Stimulated activated CD4-positive, alpha-beta T cell treated with anti-CD3 and anti-CD28 coated beads, Interleukin-4, amount 100 ng/mL, for 48 hours (primary cell): ENCODE data around the gene PIP5KL1.
"Not testable (repeated sequence)": the region's sequence is repeated elsewhere in the genome, so short reads cannot be mapped to it uniquely, and the experiment has no call there.

ENCODE experiments used
- DNase-seq, 2 donors: peaks; one replicate each; pipeline ENCODE4 v3.0.0-alpha.2; 2020; ENCODE audit warnings: low read depth in 2 of 2

Gene PIP5KL1

DNA sequence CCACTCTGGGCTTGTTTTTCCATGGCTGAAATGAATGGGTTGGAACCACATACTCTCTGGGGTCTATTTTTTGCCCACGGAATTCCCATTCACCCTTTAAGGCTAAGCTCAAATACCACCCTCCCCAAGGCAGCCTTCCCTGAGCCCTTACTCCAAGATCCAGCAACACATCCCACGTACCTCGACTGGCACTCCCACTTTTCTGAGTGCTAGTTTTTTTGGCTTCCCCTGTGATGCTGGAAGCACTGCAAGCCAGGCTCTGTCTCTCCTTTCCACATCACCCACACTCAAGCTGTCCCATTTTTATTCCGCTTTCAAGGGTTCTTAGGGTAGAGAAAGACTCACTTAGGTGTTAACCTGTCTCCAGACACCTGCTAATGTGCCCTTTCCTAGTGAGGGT is 37.2 kb downstream of the PIP5KL1 start:
- no peak for DNase-seq

DNA sequence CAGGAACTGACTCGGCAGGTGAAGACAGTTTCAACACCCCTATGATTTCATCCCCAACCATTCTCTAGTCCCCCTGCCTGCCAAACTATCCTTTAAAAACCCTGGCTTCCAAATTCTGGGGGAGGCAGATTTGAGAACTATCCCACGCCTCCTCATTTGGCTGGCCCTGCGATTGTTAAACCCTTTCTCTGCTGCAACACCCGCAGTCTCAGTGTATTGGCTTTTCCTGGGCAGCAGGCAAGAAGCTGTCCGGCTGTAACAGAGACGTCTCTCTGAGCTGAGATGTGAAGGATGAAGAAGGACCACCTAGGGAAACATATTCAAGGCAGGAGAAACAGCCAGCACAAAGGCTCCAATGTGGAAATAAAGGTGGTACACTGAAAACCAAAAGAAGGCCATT is 37.7 kb downstream of the PIP5KL1 start:
- DNase-seq: no peak

DNA sequence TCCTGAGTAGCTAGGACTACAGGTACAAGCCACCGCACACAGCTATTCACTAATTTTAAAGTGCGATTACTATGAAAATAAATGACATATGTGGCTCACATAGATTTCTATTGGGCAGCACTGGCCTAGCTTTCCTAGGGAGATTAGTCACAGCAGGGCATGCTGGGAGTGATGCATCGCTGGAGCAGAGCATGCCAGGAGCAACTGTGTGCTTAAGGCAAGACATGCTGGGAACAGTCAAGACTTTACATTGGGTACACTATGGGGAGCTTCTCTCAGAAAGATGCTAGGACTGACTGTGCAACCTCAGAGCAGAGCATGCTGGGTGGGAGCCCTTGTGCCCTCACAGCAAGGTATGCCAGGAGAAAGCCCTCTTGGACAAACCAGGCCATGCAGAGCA is 40.5 kb downstream of the PIP5KL1 start:
- DNase-seq: no peak

DNA sequence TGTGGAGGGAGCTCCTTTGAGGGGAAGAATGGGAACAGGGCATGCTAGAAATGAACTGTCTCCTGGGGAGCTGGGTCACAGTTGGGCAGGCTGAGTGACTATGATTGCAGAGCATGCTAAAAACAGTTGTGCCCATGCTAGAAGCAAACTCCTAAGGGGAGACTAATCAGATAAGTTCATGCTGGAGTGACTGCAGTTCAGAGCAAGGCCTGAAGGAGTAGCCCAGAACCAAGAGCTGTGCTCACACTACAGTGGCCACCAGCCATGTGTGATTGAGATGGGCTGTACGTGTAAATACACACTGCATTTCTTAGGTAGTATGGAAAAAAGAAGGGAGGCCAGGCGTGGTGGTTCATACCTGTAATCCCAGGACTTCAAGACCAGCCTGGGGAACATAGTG is 42.8 kb downstream of the PIP5KL1 start:
- no peak for DNase-seq

DNA sequence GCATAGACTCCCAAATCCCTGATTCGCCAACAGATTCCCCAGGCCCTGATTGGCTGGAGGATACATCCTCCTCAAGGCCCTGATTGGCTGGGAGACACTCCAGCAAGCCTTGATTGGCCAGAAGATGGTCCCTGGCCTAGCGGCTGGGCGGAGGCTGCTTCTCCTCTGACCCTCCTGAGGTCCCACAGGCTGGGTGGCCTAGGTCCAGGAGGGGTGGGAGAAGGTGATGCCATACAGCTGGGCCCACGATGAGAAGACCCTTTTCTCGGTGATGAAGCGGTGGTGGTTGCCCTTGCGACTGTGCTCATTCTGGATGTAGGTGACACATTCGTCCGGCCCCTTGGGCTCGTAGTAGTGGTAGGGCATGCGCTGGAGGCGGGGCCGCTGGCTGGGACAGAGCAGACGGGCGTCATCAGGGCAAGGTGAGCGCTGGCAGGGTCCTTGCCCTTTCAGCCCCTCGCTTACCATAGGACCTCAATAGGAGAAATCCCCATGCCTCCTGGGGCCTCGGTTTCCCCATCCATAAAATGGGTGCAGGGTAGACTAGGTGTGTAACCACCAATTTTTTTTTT is 44.1 kb downstream of the PIP5KL1 start:
- no peak for DNase-seq

DNA sequence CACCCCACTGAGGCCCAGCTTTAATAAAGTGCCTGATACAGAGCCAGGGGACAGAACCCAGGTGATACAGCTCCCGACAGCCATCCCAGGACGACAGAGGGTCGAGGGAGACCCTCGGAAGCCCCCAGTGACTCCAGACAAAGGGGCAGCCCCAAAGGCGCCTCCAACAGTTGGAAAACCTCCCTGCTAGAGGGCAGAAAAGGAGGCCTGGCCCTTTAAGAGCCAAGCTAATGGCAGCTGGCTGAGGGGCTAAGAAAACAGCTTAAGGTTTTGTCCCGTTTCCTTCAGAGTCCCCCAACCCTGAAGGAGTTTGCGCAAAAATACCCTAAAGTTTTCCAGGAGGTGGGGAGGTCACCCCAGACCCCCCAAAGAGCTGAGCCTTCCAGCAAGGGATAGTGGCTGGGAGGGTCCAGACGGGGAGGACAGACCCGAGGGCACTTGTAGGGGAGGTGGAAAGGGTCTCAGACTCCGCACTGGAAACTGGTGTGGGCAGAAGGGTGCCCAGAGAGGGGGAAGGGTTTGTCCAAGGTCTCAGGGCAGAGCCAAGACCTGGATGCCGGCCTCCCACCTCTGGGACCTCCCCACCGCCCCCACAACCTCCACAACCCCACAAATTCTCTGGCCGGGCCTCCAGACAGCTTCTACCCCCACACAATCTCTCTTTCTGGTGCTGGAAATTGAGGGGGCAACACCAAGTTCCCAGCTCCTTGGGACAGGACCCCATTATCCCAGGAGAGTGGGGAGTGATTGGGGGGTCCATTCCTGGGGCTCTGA is 44.9 kb downstream of the PIP5KL1 start:
- no peak for DNase-seq

DNA sequence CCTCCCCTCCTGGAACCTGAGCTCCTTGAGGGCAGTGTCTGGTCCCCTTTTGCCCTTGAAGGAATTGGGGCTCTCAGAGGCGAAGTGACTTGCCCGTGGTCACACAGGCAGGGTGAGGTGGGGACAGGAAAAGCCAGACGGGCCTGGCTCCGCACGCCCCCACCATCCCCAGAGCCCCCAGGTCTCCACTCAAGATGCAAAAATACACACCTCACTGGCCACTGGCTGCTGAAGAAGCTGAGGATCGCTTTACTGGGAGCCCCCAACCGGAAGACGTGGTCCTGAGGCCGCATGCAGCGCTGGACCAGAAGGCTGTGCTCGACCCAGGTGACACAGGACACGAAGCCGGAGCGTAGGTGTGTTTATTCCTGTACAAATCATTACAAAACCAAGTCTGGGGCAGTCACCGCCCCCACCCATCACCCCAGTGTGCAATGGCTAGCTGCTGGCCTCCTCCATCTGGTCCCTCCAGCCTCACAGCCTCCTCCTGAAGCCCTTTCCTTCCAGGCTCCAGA is 45.5 kb downstream of the PIP5KL1 start:
- DNase-seq: no peak

DNA sequence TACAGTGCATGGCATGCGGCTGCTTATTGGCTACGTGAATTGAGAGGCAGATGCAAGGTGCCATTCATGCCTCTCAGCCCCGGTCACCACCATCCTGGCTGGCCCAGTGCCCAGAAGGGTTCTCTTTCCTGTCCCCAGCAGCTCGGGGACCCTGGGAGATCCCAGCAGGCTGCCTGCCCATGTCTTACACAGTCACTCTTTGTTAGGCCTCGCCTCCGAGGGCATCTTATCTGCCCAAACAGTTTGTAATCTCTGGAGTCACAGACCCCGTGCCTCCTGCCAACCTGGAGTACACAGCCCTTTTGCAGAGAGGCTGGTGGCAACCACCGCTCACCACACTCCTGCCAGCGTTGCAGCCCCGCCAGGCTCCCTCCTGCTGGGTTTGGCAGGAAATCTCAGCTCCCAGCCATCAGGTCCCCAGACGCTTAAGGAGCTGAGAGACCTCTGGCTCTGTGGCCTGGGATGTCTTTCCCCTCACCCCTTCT is 46.1 kb downstream of the PIP5KL1 start:
- DNase-seq: no peak

DNA sequence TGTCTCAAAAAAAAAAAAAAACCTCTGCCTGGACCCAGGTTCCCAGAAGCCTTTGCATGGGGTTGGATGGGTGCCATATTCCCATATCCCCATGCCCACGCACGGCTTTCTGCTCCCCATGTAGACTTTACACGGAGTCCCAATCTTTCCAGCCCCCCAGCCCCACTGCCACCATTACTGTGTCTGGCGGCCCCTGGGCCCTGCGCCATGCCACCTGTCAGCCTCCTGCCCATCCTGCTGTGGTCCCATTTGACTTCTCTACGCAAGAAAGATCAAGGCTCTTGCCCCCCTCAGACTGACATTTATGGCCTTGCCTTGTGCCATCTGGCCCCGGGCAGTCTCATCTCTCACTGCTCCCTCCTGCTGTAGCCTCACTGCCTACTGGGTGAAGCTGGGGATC is 46.6 kb downstream of the PIP5KL1 start:
- DNase-seq: no peak

DNA sequence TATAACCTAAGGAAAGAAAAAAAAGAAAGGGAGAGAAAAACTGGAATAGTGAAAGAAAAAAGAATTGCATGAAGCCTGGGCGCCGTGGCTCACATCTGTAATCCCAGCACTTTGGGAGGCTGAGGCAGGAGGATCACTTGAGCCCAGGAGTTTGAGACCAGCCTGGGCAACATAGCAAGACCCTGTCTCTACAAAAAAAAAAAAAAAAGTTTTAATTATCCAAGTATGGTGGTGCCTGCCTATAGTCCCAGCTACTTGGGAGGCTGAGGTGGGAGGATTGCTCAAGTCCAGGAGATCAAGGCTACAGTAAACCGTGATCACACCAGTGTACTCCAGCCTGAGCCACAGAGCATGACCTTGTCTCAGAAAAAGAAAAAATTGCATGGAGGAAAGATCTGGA is 48.9 kb downstream of the PIP5KL1 start:
- DNase-seq: not testable (repeated sequence)

DNA sequence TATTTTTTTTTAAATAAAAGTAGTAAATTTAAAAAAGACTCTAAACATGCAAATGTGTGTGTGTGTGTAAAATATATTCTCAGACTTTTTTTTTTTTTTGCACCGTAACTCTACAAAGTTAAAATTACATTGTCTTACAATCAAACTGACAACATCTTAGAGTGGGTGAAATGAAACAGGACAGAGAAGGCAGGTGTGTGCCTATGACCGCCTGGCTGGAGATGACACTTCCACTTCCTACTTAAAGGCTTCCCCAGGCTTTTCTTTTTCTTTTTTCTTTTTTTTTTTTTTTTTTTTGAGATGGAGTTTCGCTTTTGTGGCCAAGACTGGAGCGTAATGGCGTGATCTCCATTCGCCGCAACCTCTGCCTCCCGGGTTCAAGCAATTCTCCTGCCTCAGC is 50.4 kb downstream of the PIP5KL1 start:
- no peak for DNase-seq

DNA sequence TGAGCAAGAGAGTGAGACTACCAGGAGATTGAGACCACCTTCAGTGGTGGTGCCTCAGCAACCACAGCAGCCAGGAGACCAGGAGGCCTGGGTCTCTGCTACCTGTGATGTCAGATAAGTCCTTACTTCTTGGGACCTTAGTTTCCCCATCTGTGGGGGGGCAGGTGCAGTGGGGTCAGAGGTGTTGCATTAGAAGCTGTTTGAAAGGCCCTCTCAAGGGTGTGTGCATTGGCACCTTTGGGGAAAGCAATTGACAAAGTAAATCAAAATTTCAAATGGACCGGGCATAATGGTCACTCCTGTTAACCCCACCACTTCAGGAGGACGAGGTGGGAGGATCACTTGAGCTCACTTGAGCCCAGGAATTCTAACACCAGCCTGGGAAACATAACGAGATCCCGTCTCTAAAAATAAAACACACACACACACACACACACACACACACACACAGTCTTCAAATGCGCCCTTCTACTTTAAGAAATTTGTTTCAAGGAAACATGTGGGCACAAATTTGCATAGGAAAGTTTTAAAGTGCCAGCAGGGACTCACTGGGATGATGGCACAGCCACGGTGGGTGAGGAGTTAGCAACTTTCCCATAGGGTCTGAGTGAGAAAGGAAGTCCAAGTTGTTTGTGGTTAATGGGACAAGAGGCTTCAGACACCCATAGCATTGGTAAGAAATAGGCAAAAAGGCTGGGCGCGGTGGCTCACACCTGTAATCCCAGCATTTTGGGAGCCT is 51.8 kb downstream of the PIP5KL1 start:
- no peak for DNase-seq

DNA sequence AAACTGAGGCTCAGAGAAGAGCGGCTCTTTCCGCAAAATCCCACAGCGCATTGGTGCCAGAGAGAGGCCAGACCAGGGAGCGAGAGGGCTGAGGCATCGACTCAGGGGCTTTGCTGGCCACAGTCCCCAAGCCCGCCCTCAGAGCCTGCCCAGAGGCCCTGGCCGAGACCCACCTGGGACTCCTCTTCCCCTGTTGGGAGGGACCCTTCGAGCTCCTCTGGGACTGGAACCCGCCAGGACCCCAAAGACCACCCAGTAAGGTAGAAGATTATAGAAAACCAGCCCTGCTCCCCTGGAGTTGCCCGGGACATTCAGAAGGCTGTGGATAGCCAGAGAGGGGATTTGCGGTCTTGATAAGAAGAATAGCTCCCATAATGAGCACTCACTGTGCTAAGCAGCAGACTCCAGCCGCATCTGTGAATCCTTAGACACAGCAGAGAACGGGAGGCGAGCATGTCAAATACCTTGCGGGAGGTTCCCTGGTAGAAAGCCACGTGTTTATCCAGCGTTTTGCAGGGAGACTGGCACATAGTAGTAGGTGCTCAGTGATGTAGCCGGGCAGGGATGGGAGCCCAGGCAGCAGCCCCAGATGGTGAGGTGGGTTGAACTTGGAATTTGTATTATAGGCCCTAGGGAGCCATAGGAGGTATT is 52.5 kb downstream of the PIP5KL1 start:
- DNase-seq: no peak

DNA sequence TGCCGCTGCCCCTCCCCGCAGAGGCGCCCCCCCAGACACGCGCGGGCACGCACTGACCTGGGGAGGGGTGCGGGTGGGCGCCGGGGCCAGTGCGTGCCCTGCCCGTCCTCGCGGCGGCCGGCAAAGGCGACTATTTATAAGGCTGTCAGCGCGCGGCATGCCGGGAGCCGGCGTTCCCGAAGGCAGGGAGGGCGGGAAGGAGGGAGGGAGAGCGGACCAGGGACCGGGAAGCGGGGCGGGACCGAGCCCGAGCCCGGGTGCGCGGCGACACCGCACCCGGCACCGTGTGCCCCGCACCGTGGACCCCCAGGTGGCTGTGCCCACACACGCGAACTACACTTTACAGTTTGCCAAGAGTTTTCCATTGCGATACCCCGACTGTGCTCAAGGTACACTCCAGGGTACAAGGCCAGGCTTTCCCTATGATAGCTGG is 53.0 kb downstream of the PIP5KL1 start, which contains the start of gene AK1:
AK1 (minus strand) TSS at position 110 of the 433 bp plus-strand sequence. CDS start 3,058 bp downstream, outside the sequence.
- no peak for DNase-seq

DNA sequence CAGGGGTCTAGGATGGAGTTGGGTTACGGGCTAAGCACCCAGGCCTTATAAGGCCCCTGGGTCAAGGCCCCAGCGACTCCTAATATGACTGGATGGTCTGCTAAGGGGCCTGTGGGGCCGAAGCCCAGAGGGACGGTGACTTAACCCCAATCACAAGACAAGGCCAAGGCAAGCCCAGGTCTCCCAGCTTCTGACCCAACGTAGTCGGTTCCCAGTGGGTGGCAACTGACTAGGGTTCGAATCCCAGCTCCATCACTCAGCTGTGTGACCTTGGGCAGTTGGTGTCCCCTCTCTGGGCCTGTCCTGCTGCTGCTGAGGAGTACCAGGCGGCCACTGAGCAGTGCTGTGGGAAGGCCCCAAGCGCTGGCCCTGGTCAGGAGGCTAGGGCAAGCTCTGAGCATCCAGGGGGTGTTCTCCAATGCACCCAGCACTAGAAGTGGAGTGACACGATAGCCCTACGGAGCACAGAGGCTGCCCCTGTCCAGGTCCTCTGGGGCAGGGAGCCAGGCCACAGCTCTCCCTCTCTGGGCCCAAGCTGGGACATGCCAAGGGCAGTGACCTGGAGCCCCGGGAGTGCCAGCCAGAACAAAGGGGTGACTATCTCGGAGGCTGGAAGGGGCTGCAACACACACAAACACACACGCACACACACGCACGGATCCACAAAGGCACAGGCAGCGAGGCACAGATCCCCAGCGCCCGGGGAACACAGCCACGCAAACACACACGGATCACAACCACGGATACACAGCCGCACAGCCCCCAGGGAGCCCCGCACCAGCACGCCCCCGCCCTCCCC is 53.6 kb downstream of the PIP5KL1 start:
- no peak for DNase-seq

DNA sequence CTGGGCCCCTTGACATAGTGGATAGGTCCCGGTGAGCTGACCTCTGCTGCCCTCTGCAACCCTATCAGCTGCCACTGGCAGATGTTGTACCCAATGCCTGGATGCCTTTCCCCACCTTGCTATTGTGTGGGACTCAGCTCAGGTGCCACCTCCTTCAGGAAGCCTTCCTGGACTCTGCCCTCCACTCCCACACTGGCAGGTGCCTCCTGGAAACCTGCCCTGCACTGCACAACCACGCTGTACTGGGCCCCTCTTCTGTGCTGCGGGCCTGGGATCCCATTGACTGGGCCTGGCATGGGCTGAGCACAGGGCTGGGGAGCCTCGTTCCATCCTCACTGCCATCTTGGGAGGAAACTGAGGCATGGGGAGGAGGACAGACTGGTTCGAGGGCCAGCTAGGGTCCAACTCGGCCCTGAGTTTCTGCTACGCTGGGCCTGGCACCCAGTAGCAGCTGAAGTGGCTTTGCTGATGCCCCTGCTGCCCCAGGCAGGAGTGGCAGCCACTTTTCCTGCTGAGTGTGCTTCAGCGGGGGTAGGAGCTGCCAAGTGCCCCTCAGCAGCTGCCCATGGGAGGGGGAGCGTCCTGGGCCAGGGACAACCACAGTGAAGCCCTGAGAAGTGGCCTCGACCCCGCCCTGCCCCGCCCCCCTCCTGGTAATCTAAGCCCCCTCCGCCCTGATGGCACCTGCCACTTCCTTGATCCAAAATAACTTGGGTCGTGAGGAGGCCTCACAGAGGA is 54.4 kb downstream of the PIP5KL1 start:
- DNase-seq: no peak

DNA sequence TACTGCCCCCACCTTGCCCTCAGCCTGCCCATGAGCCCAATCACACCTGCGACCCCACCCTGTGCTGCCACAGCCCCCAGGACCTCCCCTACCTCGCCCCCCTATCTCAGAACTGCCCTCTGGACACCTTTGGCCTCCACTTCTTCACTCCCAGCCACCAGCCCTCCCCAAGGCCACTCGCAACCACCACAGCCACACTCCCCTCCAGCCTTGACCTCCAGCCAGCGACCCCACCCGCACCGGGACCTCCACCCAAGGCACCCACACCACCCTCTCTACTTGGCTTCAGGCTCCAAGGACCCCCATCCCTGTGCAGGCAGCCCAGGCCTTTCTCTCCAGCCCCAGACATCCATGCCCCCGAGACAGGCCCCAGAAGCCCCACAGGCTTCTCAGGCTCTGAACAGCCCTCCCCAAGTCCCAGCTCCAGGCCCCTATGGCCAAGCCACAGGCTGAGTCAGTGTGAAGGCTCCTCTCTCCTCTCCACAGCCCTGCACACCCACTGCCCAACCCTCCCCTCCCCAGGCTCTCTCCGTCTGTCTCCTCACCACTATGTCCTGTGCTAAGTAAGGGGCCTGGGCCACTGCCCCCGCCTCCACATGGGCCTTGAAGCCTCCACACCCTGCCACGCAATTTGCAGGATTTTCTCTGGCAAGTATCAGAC is 55.1 kb downstream of the PIP5KL1 start:
- no peak for DNase-seq

DNA sequence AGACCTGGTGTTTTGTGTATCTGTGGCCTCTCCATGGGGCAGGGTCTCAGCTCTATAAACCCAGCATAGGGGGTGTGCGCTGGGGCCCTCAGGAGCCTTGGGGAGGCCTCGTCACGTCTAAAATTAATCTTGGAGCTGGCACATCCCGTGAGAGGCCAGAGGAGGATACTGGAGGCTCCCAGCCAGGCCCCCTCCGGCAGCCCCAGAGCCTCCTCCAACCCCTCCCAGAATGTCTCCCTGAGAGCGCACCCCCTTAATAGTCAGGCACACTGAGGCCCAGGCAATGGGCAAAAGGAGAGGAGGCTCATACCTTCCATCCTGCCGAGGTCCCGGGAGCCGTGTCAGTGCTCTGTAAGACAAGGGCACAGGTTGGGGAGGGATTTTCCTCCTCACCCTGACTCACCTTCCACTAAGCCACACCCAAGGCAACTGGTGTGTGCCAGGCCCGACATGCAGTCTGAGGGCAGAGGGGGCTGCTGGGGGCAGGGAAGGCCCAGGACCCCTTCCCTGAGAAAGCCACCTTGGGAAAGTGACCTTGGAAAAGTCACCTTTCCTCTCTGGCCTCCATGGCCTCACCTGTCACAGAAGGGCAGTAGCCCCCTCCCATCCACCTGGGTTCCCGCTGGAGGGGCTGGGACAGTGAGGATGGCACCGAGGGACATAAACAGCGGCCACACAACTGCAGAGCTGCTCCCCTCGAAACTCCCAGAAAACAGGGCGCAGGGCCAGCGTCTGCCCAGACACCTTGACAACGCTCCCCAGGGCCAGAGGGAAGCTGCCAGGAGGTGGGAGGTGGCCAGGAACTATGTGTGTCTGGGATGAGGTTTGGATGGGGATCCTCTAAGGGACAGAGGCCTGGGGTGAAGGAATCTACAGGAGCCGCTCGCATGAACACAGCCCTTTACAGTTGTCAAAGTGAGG is 56.0 kb downstream of the PIP5KL1 start:
- DNase-seq: no peak

DNA sequence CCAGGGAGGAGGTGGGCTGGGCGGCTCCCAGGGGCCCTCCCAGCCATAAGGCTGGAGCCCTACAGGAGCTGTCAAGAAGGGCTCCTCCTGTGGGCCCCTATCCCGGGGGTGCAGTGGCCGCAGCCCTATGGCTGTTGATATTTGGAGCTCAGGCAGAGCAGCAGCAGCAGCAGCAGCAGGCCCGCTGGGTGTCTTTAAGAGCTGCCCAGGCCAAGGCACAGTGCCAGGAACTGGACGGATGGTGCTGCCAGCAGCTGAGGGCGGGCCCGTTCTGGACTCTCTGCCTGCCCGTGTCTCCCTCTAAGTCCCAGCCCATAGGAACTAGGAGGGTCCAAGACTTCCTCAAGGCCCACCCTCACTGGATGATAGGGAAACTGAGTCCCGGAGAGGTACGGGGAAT is 56.7 kb downstream of the PIP5KL1 start:
- no peak for DNase-seq
